ENCODE data around the gene TPH1.

Gene TPH1

GRCh38 chr11:18078909-18079308, 32.8 kb upstream of the TPH1 start:
- no peak overlapping the region for H3K4me3 ChIP-seq (ENCODE audit: low read length)
- no peak for TF ChIP-seq CTCF (conservative IDR thresholded peaks at IDR 0.05; ENCODE audit: low read depth, low read length)
- DNase-seq (ENCODE audit: low read depth): no peak

GRCh38 chr11:18075444-18075843, 29.4 kb upstream of the TPH1 start:
- no peak for DNase-seq (ENCODE audit: low read depth)

GRCh38 chr11:18071098-18071705, 25.1 kb upstream of the TPH1 start:
- no peak for DNase-seq (ENCODE audit: low read depth)
- no peak for TF ChIP-seq CTCF (conservative IDR thresholded peaks at IDR 0.05; ENCODE audit: low read depth, low read length)
- no peak overlapping the region for H3K4me3 ChIP-seq (ENCODE audit: low read length)

More at GRCh38 chr11:18075444-18075843, 29.4 kb upstream of the TPH1 start:
- no peak for TF ChIP-seq CTCF (conservative IDR thresholded peaks at IDR 0.05; ENCODE audit: low read depth, low read length)
- H3K4me3 ChIP-seq (ENCODE audit: low read length): no peak overlapping the region

- H3K4me3 ChIP-seq (ENCODE audit: low read length): no peak overlapping the region
- no peak for TF ChIP-seq CTCF (conservative IDR thresholded peaks at IDR 0.05; ENCODE audit: low read depth, low read length)
- no peak for DNase-seq (ENCODE audit: low read depth)
Measured at GRCh38 chr11:18067372-18067771, 21.3 kb upstream of the TPH1 start.

- TF ChIP-seq CTCF (conservative IDR thresholded peaks at IDR 0.05; ENCODE audit: low read depth, low read length): no peak
- no peak for DNase-seq (ENCODE audit: low read depth)
- no peak overlapping the region for H3K4me3 ChIP-seq (ENCODE audit: low read length)
Measured at GRCh38 chr11:18066626-18067025, 20.6 kb upstream of the TPH1 start.

GRCh38 chr11:18065572-18065971, 19.5 kb upstream of the TPH1 start:
- DNase-seq (ENCODE audit: low read depth): no peak
- no peak overlapping the region for H3K4me3 ChIP-seq (ENCODE audit: low read length)
- no peak for TF ChIP-seq CTCF (conservative IDR thresholded peaks at IDR 0.05; ENCODE audit: low read depth, low read length)

GRCh38 chr11:18064450-18065054, 18.5 kb upstream of the TPH1 start:
- TF ChIP-seq CTCF (conservative IDR thresholded peaks at IDR 0.05; ENCODE audit: low read depth, low read length): no peak
- no peak for DNase-seq (ENCODE audit: low read depth)
- no peak overlapping the region for H3K4me3 ChIP-seq (ENCODE audit: low read length)
